AG10803 (cell line): ENCODE measurements around the gene MOBP.

ENCODE experiments used
- DNase-seq: peaks from one replicate; pipeline ENCODE4 v3.0.0; 2010; ENCODE audit warnings: low read depth
- H3K4me3 ChIP-seq: 2 replicates; pipeline ENCODE4 v1.5.1; 2011; ENCODE audit warnings: mild to moderate bottlenecking, low read length, control low read depth
- TF ChIP-seq, protein P1 (sequence below): conservative IDR thresholded peaks from 2 replicates; pipeline ENCODE4 v1.5.1; 2011; ENCODE audit warnings: mild to moderate bottlenecking, low read length, control low read depth, inconsistent platforms

MOBP gene

DNA sequence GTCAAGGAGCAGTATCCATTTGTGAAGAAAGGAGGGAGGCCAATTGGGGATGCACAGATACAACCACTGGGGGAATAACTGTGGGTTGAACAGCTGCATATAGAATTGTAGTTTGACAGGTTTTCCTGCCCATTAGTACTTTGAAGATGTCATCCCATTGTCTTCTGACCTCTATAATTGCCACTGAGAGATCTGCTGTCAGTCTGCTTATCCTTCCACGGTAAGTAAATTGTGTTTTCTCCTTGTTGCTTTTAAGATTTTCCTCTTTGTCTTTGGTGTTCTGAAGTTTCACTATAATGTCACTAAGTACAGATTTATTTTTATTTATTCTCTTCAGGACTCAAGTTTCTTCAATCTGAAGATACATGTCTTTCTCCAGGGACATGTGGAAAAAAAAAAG lies 56.6 kb downstream of the MOBP start:
- TF ChIP-seq, protein P1, sequence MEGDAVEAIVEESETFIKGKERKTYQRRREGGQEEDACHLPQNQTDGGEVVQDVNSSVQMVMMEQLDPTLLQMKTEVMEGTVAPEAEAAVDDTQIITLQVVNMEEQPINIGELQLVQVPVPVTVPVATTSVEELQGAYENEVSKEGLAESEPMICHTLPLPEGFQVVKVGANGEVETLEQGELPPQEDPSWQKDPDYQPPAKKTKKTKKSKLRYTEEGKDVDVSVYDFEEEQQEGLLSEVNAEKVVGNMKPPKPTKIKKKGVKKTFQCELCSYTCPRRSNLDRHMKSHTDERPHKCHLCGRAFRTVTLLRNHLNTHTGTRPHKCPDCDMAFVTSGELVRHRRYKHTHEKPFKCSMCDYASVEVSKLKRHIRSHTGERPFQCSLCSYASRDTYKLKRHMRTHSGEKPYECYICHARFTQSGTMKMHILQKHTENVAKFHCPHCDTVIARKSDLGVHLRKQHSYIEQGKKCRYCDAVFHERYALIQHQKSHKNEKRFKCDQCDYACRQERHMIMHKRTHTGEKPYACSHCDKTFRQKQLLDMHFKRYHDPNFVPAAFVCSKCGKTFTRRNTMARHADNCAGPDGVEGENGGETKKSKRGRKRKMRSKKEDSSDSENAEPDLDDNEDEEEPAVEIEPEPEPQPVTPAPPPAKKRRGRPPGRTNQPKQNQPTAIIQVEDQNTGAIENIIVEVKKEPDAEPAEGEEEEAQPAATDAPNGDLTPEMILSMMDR, result no peak
- no peak for DNase-seq
- no peak overlapping the region for H3K4me3 ChIP-seq

DNA sequence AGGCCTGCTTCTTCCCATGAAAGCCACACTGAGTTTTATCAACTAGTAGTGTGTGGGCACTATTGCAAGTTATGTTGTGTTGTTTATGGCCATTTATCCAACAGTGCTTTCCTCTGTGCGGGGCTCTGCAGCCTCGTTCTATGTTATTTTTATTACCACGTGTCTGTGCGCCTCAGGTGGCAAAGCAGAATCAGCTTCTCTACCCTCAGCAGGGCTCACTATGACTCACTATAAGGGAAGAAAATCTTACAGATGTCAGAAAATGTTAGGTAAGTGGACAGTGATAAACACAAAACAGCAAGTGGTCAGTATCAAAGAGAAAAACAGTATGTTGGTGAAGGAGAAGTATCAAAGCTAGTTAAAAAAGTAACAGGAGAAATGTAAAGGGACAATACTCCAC lies 61.4 kb downstream of the MOBP start:
- TF ChIP-seq, protein P1, result no peak
- no peak for DNase-seq
- H3K4me3 ChIP-seq, result no peak overlapping the region

DNA sequence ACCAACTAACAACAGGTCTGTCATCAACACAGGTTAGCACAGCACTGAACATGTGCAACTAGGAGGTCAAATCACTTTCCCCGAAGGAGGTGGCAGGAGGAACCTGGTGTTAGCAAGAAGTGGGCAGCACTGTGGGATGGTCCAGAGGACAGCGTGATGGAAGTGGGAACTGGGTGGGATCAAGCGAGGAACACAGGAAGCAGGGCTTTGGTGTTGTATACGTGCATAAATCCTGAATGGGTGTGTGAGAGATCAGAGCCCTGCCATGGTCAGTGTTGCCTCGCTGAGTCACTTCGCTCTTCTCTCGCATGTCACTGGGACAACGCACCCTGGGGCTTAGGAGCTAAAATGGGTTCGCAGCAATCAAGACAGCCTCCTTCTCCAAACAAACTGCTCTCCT lies 62.1 kb downstream of the MOBP start:
- TF ChIP-seq, protein P1, result no peak
- no peak for DNase-seq

DNA sequence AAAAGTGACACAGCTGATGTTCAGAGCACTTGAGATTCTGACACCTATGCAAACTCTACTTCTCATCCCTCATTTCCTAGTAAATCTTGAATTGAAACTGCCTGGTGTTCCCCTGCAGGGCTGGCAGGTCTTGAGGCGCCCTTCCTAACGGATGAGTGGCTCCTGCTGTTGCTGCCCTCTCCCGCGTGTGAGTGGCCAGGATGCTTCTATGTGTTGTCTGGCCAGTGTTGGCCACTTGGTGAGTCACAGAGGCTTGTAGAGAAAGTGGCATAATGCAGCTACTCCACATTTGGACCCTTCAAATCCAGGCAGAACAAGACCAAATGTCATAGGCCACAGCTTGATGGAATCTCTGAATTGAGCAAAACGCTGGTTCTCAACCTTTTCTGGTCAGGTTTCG lies 63.6 kb downstream of the MOBP start:
- H3K4me3 ChIP-seq, result no peak overlapping the region
- TF ChIP-seq, protein P1, result no peak
- no peak for DNase-seq

More for the DNA sequence above, 62.1 kb downstream of the MOBP start:
- no peak overlapping the region for H3K4me3 ChIP-seq

DNA sequence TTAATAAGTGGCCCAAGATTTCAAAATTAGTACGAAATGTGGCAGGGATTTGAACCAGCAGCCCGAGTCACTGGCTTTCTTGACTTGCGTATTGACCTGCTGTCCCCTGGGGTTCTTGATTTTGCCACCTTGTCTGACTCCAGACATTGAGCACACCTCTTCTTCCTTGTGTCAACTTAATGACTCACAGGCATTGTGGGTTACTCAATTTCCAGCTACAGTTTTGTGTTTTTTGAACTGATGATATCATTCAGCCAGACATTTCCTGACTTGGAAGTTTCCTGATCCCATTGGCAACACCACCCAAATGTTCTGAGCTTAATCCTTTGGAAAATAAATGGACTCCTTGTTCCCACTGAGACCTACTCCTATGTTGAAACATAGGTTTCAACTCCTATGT lies 64.2 kb downstream of the MOBP start:
- no peak overlapping the region for H3K4me3 ChIP-seq
- TF ChIP-seq, protein P1, result no peak
- peak; percentile 23 for DNase-seq

DNA sequence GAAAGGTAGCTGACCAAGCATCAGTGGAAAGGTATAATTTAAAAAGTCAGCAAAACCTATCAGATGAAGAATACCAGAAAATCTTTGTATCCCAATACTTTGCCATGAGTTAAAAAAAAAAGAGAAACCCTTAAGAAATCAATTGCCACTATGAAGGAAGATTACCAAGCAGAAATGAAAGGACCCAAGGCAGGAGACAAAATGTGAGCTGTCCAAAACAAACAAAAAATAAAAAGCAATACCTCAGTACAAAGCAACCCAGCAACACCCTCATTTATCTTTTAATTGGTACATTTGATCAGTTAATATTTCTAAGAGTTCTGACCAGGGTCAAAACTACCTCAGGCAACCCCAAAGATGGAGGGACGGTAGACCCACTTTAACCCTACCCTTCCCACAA lies 65.3 kb downstream of the MOBP start:
- TF ChIP-seq, protein P1, result no peak
- no peak overlapping the region for H3K4me3 ChIP-seq
- DNase-seq, result no peak

DNA sequence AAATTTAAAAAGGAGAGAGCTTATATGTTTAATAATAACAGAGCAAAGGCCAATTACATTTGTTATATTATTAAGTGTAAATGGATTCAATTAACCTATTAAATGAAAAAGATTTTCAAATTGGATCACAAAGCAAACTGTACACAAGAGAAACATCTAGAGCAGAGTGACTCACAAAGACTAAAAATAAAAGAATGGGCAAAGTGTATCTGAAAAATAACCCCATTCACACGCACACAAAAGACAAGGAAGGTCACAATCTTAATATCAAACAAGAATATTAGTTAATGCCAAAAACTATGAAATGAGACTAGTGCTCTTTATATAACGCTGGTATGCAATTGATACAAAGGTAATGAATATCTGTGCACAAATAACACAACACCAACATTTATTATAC lies 65.7 kb downstream of the MOBP start:
- TF ChIP-seq, protein P1, result no peak
- no peak overlapping the region for H3K4me3 ChIP-seq
- no peak for DNase-seq
